MM.1S (cell line): ENCODE data around the gene PRIMA1.

Source experiments
- DNase-seq: peaks from one replicate; pipeline ENCODE4 v3.0.0-alpha.2; 2015
- H2AFZ ChIP-seq: fragments of 300-600 bp; sonication (generic); 2 replicates; pipeline ENCODE4 v1.6.0; 2016; ENCODE audit warnings: antibody characterized with exemption, low read length
- H3F3A ChIP-seq: fragments of 300-600 bp; sonication (generic); 2 replicates; pipeline ENCODE4 v1.6.1; 2016; ENCODE audit warnings: mild to moderate bottlenecking, antibody characterized with exemption, low read length, moderate library complexity, mixed read lengths; ENCODE audit not compliant: insufficient read depth
- H3K27ac ChIP-seq: fragments of 300-600 bp; sonication (generic); 2 replicates; pipeline ENCODE4 v1.5.1; 2016; ENCODE audit warnings: mild to moderate bottlenecking, low read length
- H3K27me3 ChIP-seq: fragments of 300-600 bp; sonication (generic); replicated peaks from 2 replicates; pipeline ENCODE4 v1.6.0; 2016; ENCODE audit warnings: low read length; ENCODE audit not compliant: insufficient read depth
- H3K36me3 ChIP-seq: fragments of 300-600 bp; sonication (generic); replicated peaks from 2 replicates; pipeline ENCODE4 v1.6.1; 2016; ENCODE audit warnings: mild to moderate bottlenecking, low read length, mixed read lengths; ENCODE audit not compliant: insufficient read depth
- H3K4me1 ChIP-seq: fragments of 300-600 bp; sonication (generic); 2 replicates; pipeline ENCODE4 v1.6.1; 2016; ENCODE audit warnings: low read length, mixed read lengths
- H3K4me2 ChIP-seq: fragments of 300-600 bp; sonication (generic); 2 replicates; pipeline ENCODE4 v1.6.0; 2016; ENCODE audit warnings: low read depth, low read length
- H3K4me3 ChIP-seq: fragments of 300-600 bp; sonication (generic); 2 replicates; pipeline ENCODE4 v1.5.1; 2016; ENCODE audit warnings: low read length, mixed read lengths
- H3K79me2 ChIP-seq: fragments of 300-600 bp; sonication (generic); 2 replicates; pipeline ENCODE4 v1.6.1; 2016; ENCODE audit warnings: mixed run types, low read length, mixed read lengths
- H3K9ac ChIP-seq: fragments of 300-600 bp; sonication (generic); 2 replicates; pipeline ENCODE4 v1.6.1; 2016; ENCODE audit warnings: low read length, mixed read lengths
- H3K9me2 ChIP-seq: fragments of 300-600 bp; sonication (generic); replicated peaks from 2 replicates; pipeline ENCODE4 v1.6.1; 2016; ENCODE audit warnings: mild to moderate bottlenecking, low read length, mixed read lengths; ENCODE audit not compliant: insufficient read depth
- H3K9me3 ChIP-seq: fragments of 300-600 bp; sonication (generic); replicated peaks from 2 replicates; pipeline ENCODE4 v1.6.1; 2016; ENCODE audit warnings: mild to moderate bottlenecking, low read length, mixed read lengths; ENCODE audit not compliant: insufficient read depth
- H4K20me1 ChIP-seq: fragments of 300-600 bp; sonication (generic); 2 replicates; pipeline ENCODE4 v1.6.1; 2016; ENCODE audit warnings: mild to moderate bottlenecking, low read length, moderate library complexity, mixed read lengths; ENCODE audit not compliant: insufficient read depth
- CTCF ChIP-seq: fragments of 300-600 bp; sonication (generic); IDR thresholded peaks from 2 replicates; pipeline ENCODE4 v1.5.1; 2016; ENCODE audit warnings: antibody characterized with exemption, low read length, mixed read lengths
- EZH2 ChIP-seq: fragments of 300-600 bp; sonication (generic); optimal IDR thresholded peaks from 2 replicates; pipeline ENCODE3; 2017; ENCODE audit warnings: low read depth, mild to moderate bottlenecking, antibody characterized with exemption, low read length, mixed read lengths
- EZH2phosphoT487 ChIP-seq: fragments of 300-600 bp; sonication (generic); IDR thresholded peaks from 2 replicates; pipeline ENCODE4 v1.6.1; 2018; ENCODE audit warnings: antibody characterized with exemption, low read length

PRIMA1 gene

GRCh38 chr14:93788293-93788542 lies at the start of gene PRIMA1:
PRIMA1 (minus strand) TSS chr14:93788485; CDS start chr14:93787718, 767 bp downstream.
- H3K4me2 ChIP-seq = no peak within 1 kb of the TSS
- no peak within 1 kb of the TSS for H2AFZ ChIP-seq
- no peak within 1 kb of the TSS for H3K4me3 ChIP-seq
- H3K79me2 ChIP-seq = no peaks in the 10 kb centered on the region
- H3K9ac ChIP-seq = no peak within 1 kb of the TSS
- peaks cover 5% of the 10 kb centered on the region for H3K27me3 ChIP-seq
- H3K4me1 ChIP-seq = no peaks in the 10 kb centered on the region
- H3K36me3 ChIP-seq = no peaks in the 10 kb centered on the region
- H3K27ac ChIP-seq = no peak within 1 kb of the TSS
- H3F3A ChIP-seq = no peaks in the 10 kb centered on the region
- no peaks in the 10 kb centered on the region for H3K9me3 ChIP-seq
- H4K20me1 ChIP-seq = no peaks in the 10 kb centered on the region
- H3K9me2 ChIP-seq = no peaks in the 10 kb centered on the region
- TF ChIP-seq EZH2 (no peak), EZH2phosphoT487 (no peak), CTCF (no peak)
- DNase-seq = no peak

- no peak for DNase-seq
- Histone ChIP-seq H2AFZ (no peak overlapping the region), H3K4me2 (no peak overlapping the region), H3K4me1 (no peaks in the 10 kb centered on the region), H3F3A (no peaks in the 10 kb centered on the region), H3K9ac (no peak overlapping the region), H3K27ac (no peak overlapping the region), H3K4me3 (no peak overlapping the region), H3K36me3 (no peaks in the 10 kb centered on the region), H3K79me2 (no peaks in the 10 kb centered on the region), H3K9me2 (no peaks in the 10 kb centered on the region), H3K27me3 (no peaks in the 10 kb centered on the region), H4K20me1 (no peaks in the 10 kb centered on the region), H3K9me3 (no peaks in the 10 kb centered on the region)
- TF ChIP-seq EZH2 = no peak
- no peak for TF ChIP-seq EZH2phosphoT487
- no peak for TF ChIP-seq CTCF
Observed at GRCh38 chr14:93834699-93835371, 46.5 kb upstream of the PRIMA1 start.

- Histone ChIP-seq H2AFZ (no peak overlapping the region), H3K27me3 (no peaks in the 10 kb centered on the region), H4K20me1 (no peaks in the 10 kb centered on the region), H3K9me2 (no peaks in the 10 kb centered on the region), H3K4me2 (no peak overlapping the region), H3K36me3 (no peaks in the 10 kb centered on the region), H3K4me3 (no peak overlapping the region), H3F3A (no peaks in the 10 kb centered on the region), H3K4me1 (no peaks in the 10 kb centered on the region), H3K9me3 (no peaks in the 10 kb centered on the region), H3K79me2 (no peaks in the 10 kb centered on the region), H3K27ac (no peak overlapping the region), H3K9ac (no peak overlapping the region)
- TF ChIP-seq EZH2phosphoT487 (no peak), CTCF (no peak), EZH2 (no peak)
- no peak for DNase-seq
Observed at GRCh38 chr14:93832665-93833064, 44.4 kb upstream of the PRIMA1 start.
